22Rv1 (cell line): Measurements from ENCODE around the gene RAG1.

Experiments used
- H3K27ac ChIP-seq: fragments of 450-650 bp; 2 replicates; pipeline ENCODE4 v1.5.1; 2017
- ZFX ChIP-seq: fragments of 450-650 bp; IDR thresholded peaks from 2 replicates; pipeline ENCODE4 v1.6.1; 2017; ENCODE audit warnings: antibody characterized with exemption, borderline replicate concordance
- TF ChIP-seq, protein P1 (sequence below): fragments of 450-650 bp; IDR thresholded peaks from 2 replicates; pipeline ENCODE4 v1.5.1; 2017; ENCODE audit warnings: mild to moderate bottlenecking

Gene RAG1

DNA sequence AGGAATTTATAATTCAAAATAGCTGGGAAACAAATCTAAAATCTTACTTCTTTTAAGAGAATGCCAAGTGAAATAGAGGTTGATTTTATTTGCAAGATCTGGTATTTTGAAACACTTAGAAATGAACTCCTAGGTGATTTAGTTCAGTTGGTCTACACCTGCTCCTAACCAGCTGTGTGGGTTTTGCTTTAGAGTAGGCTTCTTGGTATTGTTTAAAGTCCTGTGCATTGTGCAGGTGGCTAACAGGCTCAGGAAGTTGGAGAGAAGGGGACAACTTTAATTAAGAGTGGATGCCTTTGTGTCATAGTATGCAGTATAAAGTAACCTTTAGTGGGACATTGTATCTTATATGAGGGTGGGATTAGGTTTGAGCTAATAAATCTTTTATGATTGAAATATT is 34.3 kb downstream of the RAG1 start:
- TF ChIP-seq, protein P1, sequence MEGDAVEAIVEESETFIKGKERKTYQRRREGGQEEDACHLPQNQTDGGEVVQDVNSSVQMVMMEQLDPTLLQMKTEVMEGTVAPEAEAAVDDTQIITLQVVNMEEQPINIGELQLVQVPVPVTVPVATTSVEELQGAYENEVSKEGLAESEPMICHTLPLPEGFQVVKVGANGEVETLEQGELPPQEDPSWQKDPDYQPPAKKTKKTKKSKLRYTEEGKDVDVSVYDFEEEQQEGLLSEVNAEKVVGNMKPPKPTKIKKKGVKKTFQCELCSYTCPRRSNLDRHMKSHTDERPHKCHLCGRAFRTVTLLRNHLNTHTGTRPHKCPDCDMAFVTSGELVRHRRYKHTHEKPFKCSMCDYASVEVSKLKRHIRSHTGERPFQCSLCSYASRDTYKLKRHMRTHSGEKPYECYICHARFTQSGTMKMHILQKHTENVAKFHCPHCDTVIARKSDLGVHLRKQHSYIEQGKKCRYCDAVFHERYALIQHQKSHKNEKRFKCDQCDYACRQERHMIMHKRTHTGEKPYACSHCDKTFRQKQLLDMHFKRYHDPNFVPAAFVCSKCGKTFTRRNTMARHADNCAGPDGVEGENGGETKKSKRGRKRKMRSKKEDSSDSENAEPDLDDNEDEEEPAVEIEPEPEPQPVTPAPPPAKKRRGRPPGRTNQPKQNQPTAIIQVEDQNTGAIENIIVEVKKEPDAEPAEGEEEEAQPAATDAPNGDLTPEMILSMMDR: no peak
- no peak for TF ChIP-seq ZFX
- no peak overlapping the region for H3K27ac ChIP-seq

DNA sequence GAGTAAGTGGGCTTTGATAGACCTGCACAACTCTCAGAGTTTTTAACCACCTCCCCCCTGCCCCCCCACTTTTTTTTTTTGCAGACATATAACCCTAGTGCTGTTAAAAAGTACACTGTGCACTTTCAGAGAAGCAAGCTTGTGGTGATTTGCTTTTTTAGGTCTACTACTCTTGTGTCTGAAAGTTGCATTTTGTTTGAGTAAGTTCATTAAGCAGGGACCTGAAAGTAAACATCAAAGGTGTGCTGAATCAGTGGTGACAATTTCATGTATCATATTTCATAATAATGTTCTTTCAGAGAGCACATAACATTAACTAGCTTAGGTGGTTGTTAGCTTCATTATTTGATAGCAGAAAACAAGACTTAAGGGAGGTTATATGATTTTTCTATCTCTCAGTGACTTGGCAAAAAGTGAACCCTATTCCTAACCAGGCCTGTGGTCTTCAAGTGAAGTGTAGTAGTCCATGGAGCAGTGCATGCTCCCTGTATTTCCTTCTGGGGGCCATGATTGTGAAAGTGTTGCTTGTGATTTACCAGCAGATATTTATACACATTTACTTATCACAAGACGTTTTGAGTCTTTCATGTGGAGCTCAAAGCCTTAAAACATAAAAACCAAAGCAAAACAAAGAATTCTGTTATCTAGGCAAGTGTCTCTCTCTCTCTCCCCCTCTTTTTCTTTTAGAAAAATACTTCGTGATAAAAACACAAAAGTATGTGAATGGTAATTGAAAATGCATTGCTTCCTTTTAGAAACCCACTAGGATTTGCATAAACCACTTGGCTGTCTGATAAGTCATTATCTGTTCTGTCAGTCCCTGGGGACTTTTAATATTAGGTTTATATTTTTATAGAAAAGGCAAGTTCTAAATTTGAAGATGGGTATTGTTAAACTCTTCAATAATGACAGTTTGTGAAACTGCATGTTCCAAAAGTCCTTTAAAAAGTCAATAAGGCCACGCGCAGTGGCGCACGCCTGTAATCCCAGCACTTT is 37.7 kb downstream of the RAG1 start:
- TF ChIP-seq, protein P1: no peak
- TF ChIP-seq ZFX: no peak
- H3K27ac ChIP-seq: no peak overlapping the region

DNA sequence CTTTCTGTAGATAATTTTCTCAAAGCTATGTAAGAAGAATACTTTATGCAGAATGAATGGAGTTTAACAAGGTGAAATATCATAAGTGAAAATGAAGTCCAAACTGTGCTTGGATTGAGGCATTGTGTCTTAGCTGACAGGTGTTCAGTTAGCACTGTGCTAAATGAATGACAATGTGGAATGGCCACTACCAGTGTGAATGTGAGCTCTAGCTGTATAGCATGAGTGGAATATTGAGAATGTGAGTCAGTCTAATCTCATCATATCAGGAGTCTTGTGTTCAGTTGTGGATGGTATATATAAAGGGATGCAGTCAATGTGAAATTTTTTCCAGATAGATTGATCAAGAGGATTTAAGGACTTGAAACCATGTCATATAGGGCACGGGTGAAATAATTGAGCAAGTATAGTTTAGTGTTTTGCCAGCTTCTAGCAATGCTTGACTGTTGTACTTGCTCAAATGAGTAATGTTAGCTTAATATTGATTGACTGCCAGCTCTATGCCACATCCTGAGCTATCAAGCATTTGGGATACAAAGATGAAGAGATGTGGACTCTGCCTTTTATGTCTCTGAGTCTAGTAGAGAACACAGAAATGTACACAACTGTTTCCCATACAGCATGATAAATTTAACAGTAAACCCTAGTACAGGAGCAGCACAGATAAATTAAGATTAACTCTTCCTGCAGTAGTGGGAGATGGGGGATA is 40.8 kb downstream of the RAG1 start:
- TF ChIP-seq, protein P1: no peak
- no peak for TF ChIP-seq ZFX
- H3K27ac ChIP-seq: no peak overlapping the region

DNA sequence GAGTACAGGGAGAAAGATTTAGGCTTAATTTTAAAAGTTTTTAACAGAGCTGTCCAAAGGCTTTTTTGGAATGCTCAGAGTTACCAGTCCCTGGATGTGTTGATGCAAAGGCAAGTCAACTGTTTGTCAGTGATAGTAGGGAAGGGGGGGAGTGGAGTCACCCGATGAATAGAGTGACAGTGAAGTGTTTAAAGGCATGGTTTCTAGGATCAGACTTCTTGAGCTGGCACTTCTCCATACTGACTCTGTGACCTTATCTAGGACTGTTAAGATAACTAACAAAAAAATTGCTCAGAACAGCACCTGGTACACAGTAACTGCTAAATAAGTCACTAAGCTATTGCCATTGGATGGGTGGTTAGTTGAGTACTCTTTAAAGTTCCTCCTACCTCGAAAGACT is 41.6 kb downstream of the RAG1 start:
- TF ChIP-seq, protein P1: no peak
- TF ChIP-seq ZFX: no peak
- H3K27ac ChIP-seq: no peak overlapping the region

DNA sequence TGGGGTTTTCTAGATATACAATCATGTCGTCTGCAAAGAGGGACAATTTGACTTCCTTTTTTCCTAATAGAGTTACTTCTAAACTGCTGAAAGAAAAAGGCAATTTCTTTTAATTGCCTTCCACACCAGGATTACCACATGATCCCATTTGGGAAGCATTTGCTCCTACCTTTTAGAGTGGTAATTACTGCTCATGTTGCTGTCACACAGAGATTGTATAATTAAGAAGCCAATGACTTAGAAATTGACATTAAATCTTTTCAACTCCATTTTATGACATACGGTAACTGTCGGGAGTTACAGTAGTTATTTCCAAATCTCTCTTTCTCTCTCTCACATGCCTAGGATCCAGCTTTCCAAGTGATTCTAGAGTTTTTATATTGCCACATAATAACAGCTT is 48.0 kb downstream of the RAG1 start:
- TF ChIP-seq, protein P1: no peak
- TF ChIP-seq ZFX: no peak
- H3K27ac ChIP-seq: no peak overlapping the region

DNA sequence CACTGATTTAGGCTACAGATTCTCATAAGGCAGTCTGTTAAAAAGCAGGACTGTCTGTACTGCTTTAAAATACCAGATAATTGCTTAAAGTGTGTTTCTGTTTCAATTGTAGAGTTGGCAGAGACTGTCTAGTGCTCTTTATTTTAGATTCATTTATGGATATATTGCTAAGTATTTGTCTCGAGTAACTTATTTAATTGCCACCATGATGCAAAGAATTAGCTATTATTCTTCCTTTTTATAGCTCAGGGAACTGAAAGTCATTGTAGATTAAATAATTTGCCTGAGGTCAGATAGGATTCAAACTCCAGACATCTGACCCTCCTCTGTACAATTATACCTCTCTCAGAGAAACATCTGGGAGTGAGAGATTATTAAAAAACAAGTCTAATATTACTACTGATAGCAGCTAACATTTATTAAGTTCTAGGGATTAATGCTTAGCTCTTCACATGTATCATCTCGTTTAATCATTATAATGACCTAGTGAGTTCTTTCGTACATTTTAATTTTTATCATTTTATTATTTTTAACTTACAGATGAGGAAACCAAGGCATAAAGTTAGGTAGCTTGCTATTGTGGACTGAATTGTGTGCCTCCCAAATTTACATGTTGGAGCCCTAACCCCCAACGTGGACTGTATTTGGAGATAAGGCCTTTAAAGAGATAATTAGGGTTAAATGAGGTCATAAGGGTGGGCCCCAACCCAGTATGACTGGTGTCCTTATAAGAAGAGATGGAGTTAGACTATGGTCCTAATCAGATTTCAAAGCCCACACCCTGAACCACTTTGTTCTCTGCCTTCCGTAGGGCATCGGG is 49.9 kb downstream of the RAG1 start:
- TF ChIP-seq ZFX: no peak
- H3K27ac ChIP-seq: no peak overlapping the region

DNA sequence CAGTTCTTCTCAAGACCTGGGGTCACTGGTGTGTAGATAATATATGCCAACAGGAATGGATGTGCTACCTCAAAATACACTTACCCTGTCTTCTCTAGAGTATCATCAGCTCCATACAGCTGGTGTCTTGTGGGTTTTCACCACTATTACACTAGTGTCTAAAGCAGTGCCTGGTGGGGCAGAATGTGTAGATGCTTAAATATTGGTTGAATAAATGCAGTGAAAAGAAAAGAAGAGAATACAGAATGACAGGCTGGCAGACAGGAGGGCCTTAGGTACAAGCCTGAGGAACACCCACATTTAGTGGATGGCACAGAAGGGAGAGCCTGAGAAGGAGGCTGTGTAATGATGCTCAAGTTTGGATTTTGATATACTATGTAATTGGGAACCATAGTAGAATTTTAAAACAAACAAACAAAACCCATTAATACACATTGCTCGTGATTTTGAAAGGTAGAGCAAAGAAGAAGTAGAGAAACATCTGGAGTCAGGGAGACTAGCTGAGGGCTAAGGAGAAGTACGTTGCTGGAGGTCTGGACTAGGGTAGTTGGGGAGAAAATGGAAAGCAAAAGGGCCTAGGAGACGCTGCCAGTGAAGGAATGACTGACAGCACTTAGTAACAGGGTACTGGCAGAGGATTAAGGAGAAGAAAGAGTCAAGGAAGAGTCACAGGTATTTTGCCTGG is 50.7 kb downstream of the RAG1 start:
- TF ChIP-seq, protein P1: no peak
- TF ChIP-seq ZFX: no peak
- no peak overlapping the region for H3K27ac ChIP-seq
